Retinal pigment epithelial cell (primary cell): ENCODE measurements around the gene GOLPH3L.
"Not testable (repeated sequence)": the region's sequence is repeated elsewhere in the genome, so short reads cannot be mapped to it uniquely, and the experiment has no call there.

Experiments used
- DNase-seq: peaks from one replicate; pipeline ENCODE4 v3.0.0-alpha.2; 2010; ENCODE audit warnings: low read depth
- H3K4me3 ChIP-seq: 2 replicates; pipeline ENCODE4 v1.5.1; 2011; ENCODE audit warnings: mild to moderate bottlenecking, low read length, control low read depth, moderate library complexity
- CTCF ChIP-seq: conservative IDR thresholded peaks from 2 replicates; pipeline ENCODE4 v1.5.1; 2011; ENCODE audit warnings: low read depth, low read length, control low read depth, inconsistent platforms

GOLPH3L gene

GRCh38 chr1:150661156-150661555 lies 35.8 kb downstream of the GOLPH3L start:
- no peak for TF ChIP-seq CTCF

GRCh38 chr1:150660584-150660983 lies 36.4 kb downstream of the GOLPH3L start:
- no peak for TF ChIP-seq CTCF
- no peak overlapping the region for H3K4me3 ChIP-seq
- DNase-seq = no peak

More at GRCh38 chr1:150661156-150661555, 35.8 kb downstream of the GOLPH3L start:
- no peak for DNase-seq
- no peak overlapping the region for H3K4me3 ChIP-seq

DNA sequence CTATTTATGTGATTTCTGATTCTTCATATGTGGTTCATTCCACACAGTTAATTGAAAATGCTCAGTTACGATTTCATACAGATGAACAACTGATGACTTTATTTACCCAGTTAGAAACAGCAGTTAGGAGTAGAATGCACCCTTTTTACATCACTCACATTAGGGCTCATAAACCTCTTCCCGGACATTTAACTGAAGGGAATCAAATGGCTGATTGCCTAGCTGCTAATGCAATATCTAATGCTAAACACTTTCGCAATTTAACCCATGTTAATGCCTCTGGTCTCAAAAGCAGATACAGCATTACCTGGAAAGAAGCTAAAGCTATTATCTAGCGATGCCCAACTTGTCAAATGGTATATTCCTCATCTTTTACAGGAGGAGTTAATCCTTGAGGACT lies 39.9 kb downstream of the GOLPH3L start:
- DNase-seq, H3K4me3 ChIP-seq: not testable (repeated sequence)

- not testable (repeated sequence) for H3K4me3 ChIP-seq, DNase-seq
Measured at GRCh38 chr1:150654635-150655034, 42.3 kb downstream of the GOLPH3L start.

GRCh38 chr1:150650193-150650592 lies 46.8 kb downstream of the GOLPH3L start:
- no peak overlapping the region for H3K4me3 ChIP-seq
- TF ChIP-seq CTCF = no peak
- DNase-seq = no peak

DNA sequence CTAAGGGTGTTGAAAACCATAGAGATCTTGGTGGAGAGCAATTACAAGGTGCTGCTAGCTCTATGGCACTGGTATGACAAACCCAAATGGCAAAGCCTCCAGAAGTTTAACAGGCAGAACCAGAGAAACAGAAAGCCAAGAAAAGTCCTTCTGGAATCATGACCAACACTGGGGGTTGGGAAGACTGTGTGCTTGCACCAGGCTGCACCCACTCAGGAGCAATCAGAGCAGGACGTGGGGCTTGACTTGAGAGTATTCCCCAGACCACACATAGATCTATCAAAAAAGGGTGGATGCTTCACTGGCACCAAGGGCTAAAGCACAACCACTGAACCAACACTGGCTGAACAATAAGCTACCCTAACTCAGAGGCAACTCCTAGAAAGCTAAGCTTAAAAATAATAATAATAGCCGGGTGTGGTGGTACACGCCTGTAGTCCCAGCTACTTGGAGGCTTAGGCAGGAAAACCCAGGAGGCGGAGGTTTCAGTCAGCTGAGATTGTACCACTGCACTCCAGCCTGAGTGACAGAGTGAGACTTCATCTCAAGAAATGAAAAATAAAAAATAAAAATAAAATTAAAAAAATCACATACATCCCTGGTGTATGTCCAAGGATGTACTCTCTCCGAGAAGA lies 47.4 kb downstream of the GOLPH3L start:
- H3K4me3 ChIP-seq = no peak overlapping the region
- no peak for TF ChIP-seq CTCF
- DNase-seq = no peak

DNA sequence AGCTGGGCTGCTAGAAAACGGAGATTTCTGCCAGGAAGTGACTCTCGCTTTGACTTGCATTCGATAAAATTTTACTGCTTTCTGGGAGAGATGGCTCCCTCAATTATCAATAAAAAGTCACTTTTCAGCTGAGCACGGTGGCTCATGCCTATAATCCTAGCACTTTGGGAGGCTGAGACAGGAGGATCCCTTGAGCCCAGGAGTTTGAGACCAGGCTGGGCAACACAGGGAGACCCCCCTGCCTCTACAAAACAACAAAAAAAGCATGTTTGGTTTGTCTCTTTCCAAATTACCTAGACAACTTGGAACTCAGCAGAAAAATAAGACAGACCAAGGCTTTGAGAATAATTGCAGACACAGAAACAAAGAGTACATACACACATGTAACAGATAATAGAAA lies 54.7 kb downstream of the GOLPH3L start:
- no peak for TF ChIP-seq CTCF
- H3K4me3 ChIP-seq = no peak overlapping the region
- DNase-seq = no peak

- not testable (repeated sequence) for H3K4me3 ChIP-seq, DNase-seq
Measured at GRCh38 chr1:150641126-150641815, 55.7 kb downstream of the GOLPH3L start.

- DNase-seq = not testable (repeated sequence)
Measured at GRCh38 chr1:150638430-150638829, 58.5 kb downstream of the GOLPH3L start.

GRCh38 chr1:150634839-150635622 lies 61.9 kb downstream of the GOLPH3L start:
- not testable (repeated sequence) for DNase-seq, H3K4me3 ChIP-seq

More at GRCh38 chr1:150638430-150638829, 58.5 kb downstream of the GOLPH3L start:
- H3K4me3 ChIP-seq = not testable (repeated sequence)
